Pancreas (tissue), 10 donors: ENCODE results near the gene CD200. TPM values are rescaled to one million over a fixed set of nuclear protein-coding genes. Genes with fewer than 3 reads are reported as not detected.

Experiments
- ATAC-seq, 4 donors: fragments of 200-7000 bp; cut with Tn5 transposase; one replicate each; pipeline versions ENCODE4 v1.8.0 to v1.9.1; 2020; ENCODE audit warnings: mild to moderate bottlenecking in 4 of 4, moderate library complexity in 4 of 4
- DNase-seq, 6 donors: peaks; one replicate each; pipeline ENCODE4 v3.0.0-alpha.2; 2020
- FAIRE-seq: peaks from 2 replicates; lab custom pipeline; 2012; peaks lifted over from hg19 to GRCh38; lab: Jason Lieb, UNC
- H3K27ac ChIP-seq, 4 donors: fragments of 200-600 bp; sonication (generic); 1 replicate in 3 of 4; 2 replicates in 1 of 4; pipeline versions ENCODE4 v1.5.0 to v1.8.0; 2020
- H3K27me3 ChIP-seq, 4 donors: fragments of 200-600 bp; one replicate each; pipeline ENCODE4 v1.8.0; 2021
- H3K36me3 ChIP-seq, 3 donors: fragments of 200-600 bp; sonication (generic) in 1 of 3; one replicate each; pipeline versions ENCODE4 v1.5.0 to v1.8.0; 2020 to 2021
- H3K4me1 ChIP-seq, 3 donors: fragments of 200-600 bp; one replicate each; pipeline ENCODE4 v1.8.0; 2021
- H3K4me3 ChIP-seq, 4 donors: fragments of 200-600 bp; sonication (generic) in 2 of 4; one replicate each; pipeline versions ENCODE4 v1.5.0 to v1.8.0; 2020 to 2021
- H3K9me3 ChIP-seq, 4 donors: fragments of 200-600 bp; one replicate each; pipeline ENCODE4 v1.8.0; 2021
- WGBS, 2 donors: extraction: QIAGEN DNeasy Blood & Tissue Kit; methylation state at CpG; one replicate each; pipeline ENCODE4 v1.1.7; 2013; 5-methylcytosine and 5-hydroxymethylcytosine counted together
- intact Hi-C, 3 donors: fragments of 100-400 bp; cut with DNase I; formaldehyde crosslinking; loops; one replicate each; pipeline versions ENCODE4 v1.11.1 to v1.14.2; 2022
- polyA plus RNA-seq, 2 donors: library from polyadenylated mRNA; stranded (reverse); fragments of 200-250 nt; gene quantifications; one replicate each; pipeline ENCODE4 v1.2.3, GENCODE V29; 2013
- total RNA-seq, 6 donors: library from RNA; stranded (reverse); fragmentation: NEBNext Ultra II Directional in 4 of 6; extraction: Animal tissue kit (Norgen Biotek cat#: 25700) in 4 of 6; gene quantifications; one replicate each; pipeline versions ENCODE4 v1.2.1 to v1.2.4, GENCODE V29; 2021 to 2023
- TF ChIP-seq, protein P1 (sequence below), 4 donors: fragments of 200-600 bp; sonication (generic) in 3 of 4; IDR thresholded peaks; one replicate each; pipeline versions ENCODE4 v1.5.0 to v1.8.0; 2021; ENCODE audit warnings: antibody characterized with exemption in 4 of 4
- donor health status: healthy with polysubstance abuse.
- donor health status: DM: no; HTN: no; CAD: no; lungs with moderate emphysema.
- donor health status: DM: no; HTN: no; CAD: no.
- donor health status: control.
- donor health status: control.
- donor health status: Bipolar disorder and iron deficiency.
- donor health status: DM: yes; HTN: yes; CAD: no.
- donor health status: DM: no; HTN: no; CAD: no.
- donor health status: DM: no; HTN: no; CAD: no.
- donor health status: DM: yes; HTN: yes; CAD: no.

CD200 gene
- total and polyA plus RNA-seq, 8 donors = 1.1 to 22.2 (median 3.0) TPM

DNA sequence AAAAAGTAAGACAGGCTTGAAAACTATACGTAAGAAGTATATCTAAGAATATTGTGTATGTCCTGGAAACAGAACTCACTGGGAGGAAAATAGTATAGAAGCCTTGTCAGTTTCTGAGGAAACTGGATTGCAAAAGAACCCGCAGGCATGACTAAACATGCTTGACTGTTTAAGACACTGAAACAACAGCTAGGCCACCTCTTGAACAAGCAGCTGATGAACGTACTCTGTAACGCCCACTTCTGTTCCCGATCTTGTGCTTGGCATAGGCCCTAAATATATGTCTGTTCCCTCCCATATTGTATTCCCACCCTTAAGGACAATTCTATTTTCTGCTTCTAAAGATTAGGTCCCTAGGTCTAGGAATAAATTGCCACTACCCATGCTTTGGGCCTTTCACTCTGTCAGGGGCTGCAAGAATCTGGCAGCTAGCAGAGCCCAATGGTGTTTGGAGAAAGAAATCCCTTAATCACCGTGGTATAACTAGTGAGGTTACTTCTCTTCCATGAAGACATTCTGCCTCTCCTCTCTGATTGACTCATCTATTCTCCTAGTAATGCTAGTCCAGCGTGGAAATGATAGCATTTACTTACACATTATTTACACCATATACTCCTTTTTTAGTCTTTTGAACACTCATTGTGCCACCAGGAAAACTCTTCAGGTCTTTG is 46.2 kb downstream of the CD200 start:
- ATAC-seq (peak in 2 of 4 donors; percentile 33 to 44), FAIRE-seq (no peak), DNase-seq (no peak)
- H3K27ac ChIP-seq = no peak overlapping the region
- no peak overlapping the region for H3K4me3 ChIP-seq
- TF ChIP-seq, protein P1, sequence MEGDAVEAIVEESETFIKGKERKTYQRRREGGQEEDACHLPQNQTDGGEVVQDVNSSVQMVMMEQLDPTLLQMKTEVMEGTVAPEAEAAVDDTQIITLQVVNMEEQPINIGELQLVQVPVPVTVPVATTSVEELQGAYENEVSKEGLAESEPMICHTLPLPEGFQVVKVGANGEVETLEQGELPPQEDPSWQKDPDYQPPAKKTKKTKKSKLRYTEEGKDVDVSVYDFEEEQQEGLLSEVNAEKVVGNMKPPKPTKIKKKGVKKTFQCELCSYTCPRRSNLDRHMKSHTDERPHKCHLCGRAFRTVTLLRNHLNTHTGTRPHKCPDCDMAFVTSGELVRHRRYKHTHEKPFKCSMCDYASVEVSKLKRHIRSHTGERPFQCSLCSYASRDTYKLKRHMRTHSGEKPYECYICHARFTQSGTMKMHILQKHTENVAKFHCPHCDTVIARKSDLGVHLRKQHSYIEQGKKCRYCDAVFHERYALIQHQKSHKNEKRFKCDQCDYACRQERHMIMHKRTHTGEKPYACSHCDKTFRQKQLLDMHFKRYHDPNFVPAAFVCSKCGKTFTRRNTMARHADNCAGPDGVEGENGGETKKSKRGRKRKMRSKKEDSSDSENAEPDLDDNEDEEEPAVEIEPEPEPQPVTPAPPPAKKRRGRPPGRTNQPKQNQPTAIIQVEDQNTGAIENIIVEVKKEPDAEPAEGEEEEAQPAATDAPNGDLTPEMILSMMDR (IDR thresholded peaks at IDR 0.05) = no peak
- peaks cover 0 to 2% (median 0%) of the 10 kb centered on the region in 3 donors for H3K4me1 ChIP-seq
- H3K9me3 ChIP-seq = no peaks in the 10 kb centered on the region
- H3K27me3 ChIP-seq = no peaks in the 10 kb centered on the region
- intact Hi-C loops = no loop called here
- WGBS, 2 donors = 87 to 90% methylated on average over 7 of the region's 7 CpGs
- H3K36me3 ChIP-seq = no peaks in the 10 kb centered on the region

DNA sequence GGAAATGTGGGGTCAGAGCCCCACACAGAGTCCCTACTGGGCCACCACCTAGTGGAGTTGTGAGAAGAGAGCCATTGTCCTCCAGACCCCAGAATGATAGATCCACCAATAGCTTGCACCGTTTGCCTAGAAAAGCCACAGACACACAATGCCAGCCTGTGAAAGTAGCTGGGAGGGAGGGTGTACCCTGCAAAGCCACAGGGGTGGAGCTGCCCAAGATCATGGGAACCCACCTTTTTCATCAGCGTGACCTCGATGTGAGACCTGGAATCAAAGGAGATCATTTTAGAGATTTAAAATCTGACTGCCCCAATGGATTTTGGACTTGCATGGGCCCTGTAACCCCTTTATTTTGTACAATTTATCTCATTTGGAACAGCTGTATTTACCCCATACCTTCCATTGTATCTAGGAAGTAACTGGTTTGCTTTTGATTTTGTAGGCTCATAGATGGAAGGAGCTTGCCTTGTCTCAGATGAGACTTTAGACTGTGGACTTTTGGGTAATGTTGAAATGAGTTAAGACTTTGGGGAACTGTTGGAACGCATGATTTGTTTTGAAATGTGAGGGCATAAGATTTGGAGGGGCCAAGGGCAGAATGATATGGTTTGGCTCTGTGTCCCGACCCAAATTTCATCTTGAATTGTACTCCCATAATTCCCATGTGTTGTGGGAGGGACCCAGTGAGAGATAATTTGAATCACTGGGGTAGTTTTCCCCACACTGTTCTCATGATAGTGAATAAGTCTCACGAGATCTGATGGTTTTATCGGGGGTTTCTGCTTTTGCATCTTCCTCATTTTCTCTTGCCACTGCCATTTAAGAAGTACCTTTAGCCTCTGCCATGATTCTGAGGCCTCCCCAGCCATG is 49.0 kb downstream of the CD200 start:
- TF ChIP-seq, protein P1 (IDR thresholded peaks at IDR 0.05) = no peak
- H3K27ac ChIP-seq = no peak overlapping the region
- no peaks in the 10 kb centered on the region for H3K36me3 ChIP-seq
- H3K9me3 ChIP-seq = no peaks in the 10 kb centered on the region
- no peak for FAIRE-seq
- 67 to 75% methylated on average over 7 of the region's 7 CpGs for WGBS, 2 donors
- no peaks in the 10 kb centered on the region for H3K27me3 ChIP-seq
- no peak for ATAC-seq
- no peak overlapping the region for H3K4me3 ChIP-seq
- H3K4me1 ChIP-seq = peaks cover 0 to 1% (median 0%) of the 10 kb centered on the region in 3 donors
- DNase-seq = no peak
- intact Hi-C loops = no loop called here

DNA sequence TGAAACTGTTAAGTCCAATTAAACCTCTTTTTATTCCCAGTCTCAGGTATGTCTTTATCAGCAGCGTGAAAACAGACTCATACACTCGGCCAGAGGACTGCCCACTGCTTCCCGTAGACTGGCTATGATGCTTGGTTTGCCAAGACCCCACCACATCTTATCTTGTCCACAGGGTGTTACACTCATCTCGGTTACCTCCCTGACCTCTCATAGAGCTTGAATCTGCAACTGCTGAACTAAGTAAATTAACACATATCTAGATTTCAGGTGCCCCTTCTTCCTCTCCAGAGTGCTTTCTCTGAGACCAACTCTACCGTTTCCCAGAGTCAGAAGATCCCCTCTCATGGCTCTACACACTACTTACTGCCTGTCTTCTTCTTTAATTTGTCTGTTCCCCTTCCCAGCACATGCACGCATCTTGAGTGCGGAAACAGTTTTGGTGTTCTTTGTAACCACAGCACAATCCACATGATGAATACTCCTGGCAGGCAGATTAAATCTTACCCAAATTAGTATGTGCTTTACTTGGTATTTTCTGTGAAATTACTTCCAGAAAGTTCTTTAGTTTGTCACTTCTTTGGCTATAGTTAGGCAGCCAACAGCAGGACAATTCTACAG is 49.7 kb downstream of the CD200 start:
- 64 to 78% methylated on average over 7 of the region's 7 CpGs for WGBS, 2 donors
- Histone ChIP-seq H3K9me3 (no peaks in the 10 kb centered on the region), H3K4me1 (no peaks in the 10 kb centered on the region), H3K36me3 (no peaks in the 10 kb centered on the region), H3K27ac (no peak overlapping the region), H3K4me3 (no peak overlapping the region), H3K27me3 (no peaks in the 10 kb centered on the region)
- FAIRE-seq = no peak
- intact Hi-C loops = no loop called here
- DNase-seq = no peak
- TF ChIP-seq, protein P1 (IDR thresholded peaks at IDR 0.05) = no peak
- ATAC-seq = no peak

DNA sequence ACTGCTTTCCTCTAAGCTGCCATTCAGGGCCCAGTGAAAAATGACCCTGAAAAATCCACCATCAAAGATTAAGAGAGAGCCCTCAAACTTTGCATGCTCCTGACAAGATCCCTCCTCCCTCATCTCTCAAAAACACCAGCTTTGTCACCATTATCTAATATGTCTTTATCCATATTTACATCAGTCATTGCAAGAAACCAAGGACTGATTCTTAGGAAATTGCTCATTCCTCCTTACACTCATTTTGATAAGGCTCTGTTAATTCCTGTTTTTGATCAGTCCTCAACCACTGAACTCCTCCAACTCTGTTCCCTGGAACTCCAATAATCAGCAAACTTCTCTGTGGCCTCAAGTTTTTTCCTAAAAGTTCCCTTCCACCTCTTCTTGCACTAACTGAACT is 51.8 kb downstream of the CD200 start:
- Histone ChIP-seq H3K4me1 (no peaks in the 10 kb centered on the region), H3K27ac (no peak overlapping the region), H3K4me3 (no peak overlapping the region), H3K36me3 (no peaks in the 10 kb centered on the region), H3K27me3 (no peaks in the 10 kb centered on the region), H3K9me3 (no peaks in the 10 kb centered on the region)
- ATAC-seq = no peak
- FAIRE-seq = no peak
- intact Hi-C loops = no loop called here
- TF ChIP-seq, protein P1 (IDR thresholded peaks at IDR 0.05) = no peak
- DNase-seq = no peak
